GM12891 (cell line): ENCODE measurements around the gene EXOC7.

Source experiments
- DNase-seq: peaks from one replicate; pipeline ENCODE4 v3.0.0; 2011; ENCODE audit warnings: low spot score; ENCODE audit not compliant: insufficient read length
- FAIRE-seq: peaks from 2 replicates; lab custom pipeline; 2011; peaks lifted over from hg19 to GRCh38; lab: Jason Lieb, UNC
- PAX5 ChIP-seq: IDR thresholded peaks from 2 replicates; pipeline ENCODE4 v1.6.1; 2011; ENCODE audit warnings: low read length, moderate library complexity, mild to moderate bottlenecking; ENCODE audit not compliant: insufficient read depth, severe bottlenecking
- POLR2A ChIP-seq: IDR thresholded peaks from 2 replicates; pipeline ENCODE4 v1.6.1; 2011; ENCODE audit warnings: low read depth, low read length, control low read depth
- POLR2AphosphoS5 ChIP-seq: IDR thresholded peaks from 2 replicates; pipeline ENCODE4 v1.6.1; 2011; ENCODE audit warnings: low read depth, low read length, control low read depth
- POU2F2 ChIP-seq: IDR thresholded peaks from 2 replicates; pipeline ENCODE4 v1.6.1; 2011; ENCODE audit warnings: low read depth, mild to moderate bottlenecking, control low read depth, low read length, moderate library complexity
- SPI1 ChIP-seq: IDR thresholded peaks from 2 replicates; pipeline ENCODE4 v1.6.1; 2011; ENCODE audit warnings: low read depth, low read length, control low read depth
- TAF1 ChIP-seq: IDR thresholded peaks from 2 replicates; pipeline ENCODE4 v1.6.1; 2011; ENCODE audit warnings: low read depth, low read length, control low read depth

Gene EXOC7

GRCh38 chr17:76104140-76104895 lies 731 bp upstream of the EXOC7 start:
- DNase-seq, result no peak
- no peak for FAIRE-seq
- TF ChIP-seq POLR2A (no peak), TAF1 (no peak)

GRCh38 chr17:76102944-76103273 lies 678 bp downstream of the EXOC7 start:
- no peak for FAIRE-seq

GRCh38 chr17:76097716-76098295 lies 5.8 kb downstream of the EXOC7 start:
- peak; percentile 1 for DNase-seq
- TF ChIP-seq SPI1 (no peak), PAX5 (no peak), POLR2AphosphoS5 (no peak), POU2F2 (no peak), POLR2A (no peak), TAF1 (no peak)
- no peak for FAIRE-seq

More at GRCh38 chr17:76102944-76103273, 678 bp downstream of the EXOC7 start:
- no peak for TF ChIP-seq POU2F2
- TF ChIP-seq PAX5, result no peak
- no peak for TF ChIP-seq POLR2AphosphoS5
- TF ChIP-seq SPI1, result no peak
- no peak for TF ChIP-seq POLR2A
- TF ChIP-seq TAF1, result no peak
- no peak for DNase-seq

GRCh38 chr17:76095943-76096342 lies 7.6 kb downstream of the EXOC7 start:
- peak; percentile 0 for DNase-seq
- no peak for TF ChIP-seq PAX5
- no peak for TF ChIP-seq POLR2A
- no peak for TF ChIP-seq POU2F2
- no peak for TF ChIP-seq SPI1
- TF ChIP-seq TAF1, result no peak
- no peak for TF ChIP-seq POLR2AphosphoS5
- no peak for FAIRE-seq

- DNase-seq (no peak), FAIRE-seq (no peak)
- TF ChIP-seq PAX5 (no peak), SPI1 (no peak), POLR2AphosphoS5 (no peak), TAF1 (no peak), POU2F2 (no peak), POLR2A (no peak)
Observed at GRCh38 chr17:76094046-76094445, 9.5 kb downstream of the EXOC7 start.

GRCh38 chr17:76092526-76093413 lies 10.8 kb downstream of the EXOC7 start:
- DNase-seq (no peak), FAIRE-seq (no peak)
- no peak for TF ChIP-seq POLR2A
- no peak for TF ChIP-seq POU2F2
- TF ChIP-seq PAX5, result no peak
- TF ChIP-seq TAF1, result no peak
- no peak for TF ChIP-seq SPI1
- no peak for TF ChIP-seq POLR2AphosphoS5

- TF ChIP-seq SPI1 (no peak), PAX5 (no peak), POU2F2 (no peak), POLR2A (no peak), TAF1 (no peak), POLR2AphosphoS5 (no peak)
- FAIRE-seq (no peak), DNase-seq (no peak)
Observed at GRCh38 chr17:76091526-76092286, 11.9 kb downstream of the EXOC7 start.

- TF ChIP-seq POLR2AphosphoS5, result no peak
- TF ChIP-seq TAF1, result no peak
- TF ChIP-seq POLR2A, result no peak
- TF ChIP-seq SPI1, result no peak
- no peak for TF ChIP-seq POU2F2
- TF ChIP-seq PAX5, result no peak
- FAIRE-seq, result no peak
- no peak for DNase-seq
Observed at GRCh38 chr17:76090517-76091129, 13.0 kb downstream of the EXOC7 start.
